ENCODE measurements around the gene ACTN1.
"Not testable (repeated sequence)": the region's sequence is repeated elsewhere in the genome, so short reads cannot be mapped to it uniquely, and the experiment has no call there.

The ACTN1 gene

DNA sequence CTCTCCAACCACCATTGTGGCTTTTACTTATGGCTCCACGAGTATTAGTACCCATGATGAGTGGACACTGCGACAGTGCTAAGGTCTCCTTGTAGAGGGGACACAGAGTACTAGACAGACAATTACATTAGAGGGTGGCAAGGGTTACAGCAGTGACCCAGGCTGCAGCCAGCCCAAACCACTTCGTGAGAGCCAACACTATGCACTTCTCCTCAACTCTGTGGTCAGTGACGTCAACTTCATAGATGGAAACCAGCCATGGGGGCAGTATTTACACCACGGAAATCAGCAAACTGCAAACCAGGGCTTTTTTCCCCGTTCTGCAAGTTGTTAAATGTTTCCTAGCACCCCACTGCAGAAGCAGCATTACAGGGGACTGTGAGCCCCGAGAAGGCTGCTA, 124.7 kb downstream of the ACTN1 start:
- no peak for DNase-seq (ENCODE audit: low spot score)
- TF ChIP-seq, protein P1, sequence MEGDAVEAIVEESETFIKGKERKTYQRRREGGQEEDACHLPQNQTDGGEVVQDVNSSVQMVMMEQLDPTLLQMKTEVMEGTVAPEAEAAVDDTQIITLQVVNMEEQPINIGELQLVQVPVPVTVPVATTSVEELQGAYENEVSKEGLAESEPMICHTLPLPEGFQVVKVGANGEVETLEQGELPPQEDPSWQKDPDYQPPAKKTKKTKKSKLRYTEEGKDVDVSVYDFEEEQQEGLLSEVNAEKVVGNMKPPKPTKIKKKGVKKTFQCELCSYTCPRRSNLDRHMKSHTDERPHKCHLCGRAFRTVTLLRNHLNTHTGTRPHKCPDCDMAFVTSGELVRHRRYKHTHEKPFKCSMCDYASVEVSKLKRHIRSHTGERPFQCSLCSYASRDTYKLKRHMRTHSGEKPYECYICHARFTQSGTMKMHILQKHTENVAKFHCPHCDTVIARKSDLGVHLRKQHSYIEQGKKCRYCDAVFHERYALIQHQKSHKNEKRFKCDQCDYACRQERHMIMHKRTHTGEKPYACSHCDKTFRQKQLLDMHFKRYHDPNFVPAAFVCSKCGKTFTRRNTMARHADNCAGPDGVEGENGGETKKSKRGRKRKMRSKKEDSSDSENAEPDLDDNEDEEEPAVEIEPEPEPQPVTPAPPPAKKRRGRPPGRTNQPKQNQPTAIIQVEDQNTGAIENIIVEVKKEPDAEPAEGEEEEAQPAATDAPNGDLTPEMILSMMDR (IDR thresholded peaks at IDR 0.05; ENCODE audit: extremely low read depth, missing control alignments), result no peak

DNA sequence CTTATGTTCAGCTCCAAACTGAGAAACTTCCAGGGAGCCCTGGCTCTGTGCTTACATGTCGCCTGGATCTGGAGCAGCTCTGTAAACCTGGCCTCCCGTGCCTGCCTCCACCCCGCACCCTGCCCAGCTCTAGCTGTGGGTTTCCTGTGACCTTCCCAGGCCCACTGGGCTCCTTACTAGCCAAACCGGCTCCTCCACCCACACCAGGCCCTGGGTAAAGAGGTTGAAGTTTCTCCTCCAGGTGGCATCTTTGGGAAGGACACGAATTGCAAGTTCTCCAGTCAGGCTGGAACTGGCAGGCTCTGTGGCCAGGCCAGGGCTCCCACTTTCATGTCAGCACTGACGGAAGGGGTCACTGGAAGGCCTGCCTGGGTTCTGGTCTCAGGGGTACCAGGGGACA, 125.4 kb downstream of the ACTN1 start:
- TF ChIP-seq, protein P1 (IDR thresholded peaks at IDR 0.05; ENCODE audit: extremely low read depth, missing control alignments), result no peak
- DNase-seq (ENCODE audit: low spot score), result no peak

DNA sequence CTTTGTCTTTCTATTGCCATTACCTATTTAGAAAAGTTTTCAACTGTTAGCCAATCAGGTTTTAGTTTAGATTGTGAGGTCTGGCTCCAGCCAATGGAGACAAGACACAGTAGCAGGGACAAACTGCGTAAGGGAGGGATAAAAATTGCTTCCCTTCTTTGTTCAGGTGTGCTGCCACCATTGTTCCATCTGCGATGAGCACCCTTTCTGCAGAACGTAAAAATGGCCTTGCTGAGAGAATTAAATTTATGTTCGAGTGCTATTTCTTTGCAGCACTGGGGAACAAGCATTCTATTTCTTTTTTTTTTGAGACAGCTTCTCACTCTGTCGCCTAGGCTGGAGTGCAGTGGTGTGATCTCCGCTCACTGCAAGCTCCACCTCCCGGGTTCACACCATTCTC, 126.6 kb downstream of the ACTN1 start:
- DNase-seq (ENCODE audit: low spot score), result not testable (repeated sequence)

DNA sequence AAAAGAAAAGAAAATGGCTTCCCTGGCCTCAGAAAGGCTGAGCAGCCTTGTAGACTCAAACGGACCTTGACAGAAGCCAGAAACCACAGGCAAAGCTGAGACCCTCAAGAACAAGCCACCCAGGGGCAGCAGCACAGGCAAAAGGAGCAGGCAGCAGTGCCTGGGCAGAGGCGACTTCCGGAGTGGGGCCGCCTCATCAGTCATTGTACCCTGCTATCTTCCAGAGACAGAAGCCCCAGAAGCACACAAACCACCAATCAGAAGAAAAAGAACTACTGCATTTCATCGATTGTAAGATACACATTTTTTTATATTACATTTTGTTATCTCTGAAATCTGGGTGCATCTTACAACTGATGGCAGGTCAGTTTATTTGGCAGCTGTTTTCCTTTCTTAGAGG, 128.0 kb downstream of the ACTN1 start:
- DNase-seq (ENCODE audit: low spot score), result no peak
- TF ChIP-seq, protein P1 (IDR thresholded peaks at IDR 0.05; ENCODE audit: extremely low read depth, missing control alignments), result no peak

DNA sequence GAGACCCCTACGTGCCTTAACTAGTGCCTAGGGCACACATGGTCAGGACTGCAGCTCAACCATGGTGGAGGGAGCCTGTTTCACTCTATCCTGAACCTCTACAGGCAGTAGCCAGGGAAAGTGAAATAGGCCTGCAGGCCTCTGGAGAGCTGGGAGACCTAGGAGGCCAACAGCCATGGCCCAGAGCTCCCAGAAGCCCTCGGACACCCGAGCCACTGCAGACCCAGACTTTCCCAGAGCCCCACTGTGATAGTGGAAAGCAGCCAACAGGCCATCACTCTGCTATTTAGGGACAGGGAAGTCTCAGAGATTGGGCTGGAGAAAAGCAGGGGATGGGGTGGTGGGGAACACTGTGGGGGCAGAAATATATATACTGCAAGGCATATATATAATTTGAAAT, 129.7 kb downstream of the ACTN1 start:
- DNase-seq (ENCODE audit: low spot score), result no peak
- TF ChIP-seq, protein P1 (IDR thresholded peaks at IDR 0.05; ENCODE audit: extremely low read depth, missing control alignments), result no peak

DNA sequence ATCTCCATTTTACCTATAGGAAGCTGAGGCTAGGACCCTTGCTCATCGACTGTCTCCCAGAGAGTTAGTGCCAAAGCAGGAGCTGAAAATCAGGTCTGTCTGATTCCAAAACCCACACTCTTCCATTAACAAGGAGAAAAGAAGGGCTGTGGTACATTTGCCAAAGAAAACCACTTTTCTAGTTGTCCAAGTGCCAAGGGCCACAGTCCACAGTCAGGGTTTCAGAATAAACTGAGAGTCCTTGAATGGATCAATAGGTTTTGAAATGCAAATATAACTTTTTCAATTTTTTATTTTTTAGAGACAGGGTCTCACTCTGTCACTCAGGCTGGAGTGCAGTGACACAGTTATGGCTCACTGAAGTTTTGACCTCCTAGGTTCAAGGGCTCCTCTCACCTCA, 130.8 kb downstream of the ACTN1 start:
- DNase-seq (ENCODE audit: low spot score), result no peak

DNA sequence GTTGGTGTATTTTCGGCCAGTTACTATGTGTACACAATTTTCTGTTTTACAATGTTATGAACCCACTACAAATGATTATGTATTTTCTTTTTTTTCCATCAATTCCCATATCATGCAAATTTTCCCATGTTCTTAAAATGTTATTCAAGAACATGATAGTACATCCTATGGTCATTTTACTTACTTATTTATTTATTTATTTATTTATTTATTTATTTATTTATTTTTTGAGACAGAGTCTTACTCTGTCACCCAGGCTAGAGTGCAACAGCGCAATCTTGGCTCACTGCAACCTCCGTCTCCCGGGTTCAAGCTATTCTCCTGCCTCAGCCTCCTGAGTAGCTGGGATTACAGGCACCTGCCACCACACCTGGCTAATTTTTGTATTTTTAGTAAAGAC, 131.5 kb downstream of the ACTN1 start:
- DNase-seq (ENCODE audit: low spot score), result not testable (repeated sequence)

More for the DNA sequence above, 130.8 kb downstream of the ACTN1 start:
- TF ChIP-seq, protein P1 (IDR thresholded peaks at IDR 0.05; ENCODE audit: extremely low read depth, missing control alignments), result no peak

DNA sequence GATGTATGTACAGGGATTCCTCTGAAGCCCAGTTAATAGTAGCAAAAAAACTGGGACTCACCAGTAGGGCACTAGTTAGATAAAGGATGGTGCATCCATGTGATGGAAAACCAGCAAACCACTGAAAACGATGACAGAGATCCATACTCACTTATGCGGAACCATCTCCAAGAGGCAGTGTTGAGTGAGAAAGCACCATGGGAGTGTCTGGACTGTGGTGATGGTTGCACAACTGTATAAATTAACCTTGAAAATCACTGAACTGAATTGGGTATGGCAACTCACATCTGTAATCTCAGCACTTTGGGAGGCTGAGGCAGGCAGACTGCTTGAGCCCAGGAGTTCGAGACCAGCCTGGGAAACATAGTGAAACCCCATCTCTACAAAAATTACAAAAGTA, 132.6 kb downstream of the ACTN1 start:
- TF ChIP-seq, protein P1 (IDR thresholded peaks at IDR 0.05; ENCODE audit: extremely low read depth, missing control alignments), result no peak

DNA sequence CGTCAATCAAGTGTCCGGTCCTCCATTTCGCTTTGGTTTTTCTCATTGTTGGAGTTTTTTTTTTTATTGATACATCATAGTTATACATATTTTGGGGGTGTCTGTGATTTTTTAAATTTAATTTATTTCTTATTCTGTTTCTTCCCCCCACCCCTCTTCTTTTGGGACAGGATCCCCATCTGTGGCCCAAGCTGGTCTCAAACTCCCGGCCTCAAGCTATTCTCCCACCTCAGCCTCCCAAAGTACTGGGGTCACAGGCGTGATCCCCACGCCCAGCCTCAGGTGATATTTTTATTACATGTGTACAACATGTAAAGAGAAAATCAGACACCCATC, 134.9 kb downstream of the ACTN1 start:
- no peak for DNase-seq (ENCODE audit: low spot score)

More for the DNA sequence above, 132.6 kb downstream of the ACTN1 start:
- no peak for DNase-seq (ENCODE audit: low spot score)

More for the DNA sequence above, 134.9 kb downstream of the ACTN1 start:
- TF ChIP-seq, protein P1 (IDR thresholded peaks at IDR 0.05; ENCODE audit: extremely low read depth, missing control alignments), result no peak

Data from GM20000 (cell line).